H9 (cell line): ENCODE measurements around the gene PYGL. TPM values are rescaled to one million over a fixed set of nuclear protein-coding genes. Genes with fewer than 3 reads are reported as not detected.

Experiments used
- DNase-seq: peaks from one replicate; pipeline ENCODE4 v3.0.0-alpha.2; 2017
- H2AFZ ChIP-seq: one replicate; pipeline ENCODE4 v1.6.1; 2013; ENCODE audit warnings: mild to moderate bottlenecking, low read length, control low read depth, moderate library complexity
- H2AK5ac ChIP-seq: 2 replicates; pipeline ENCODE4 v1.6.1; 2013; ENCODE audit warnings: low read length, control low read depth, mixed read lengths; ENCODE audit not compliant: insufficient read length
- H2BK120ac ChIP-seq: one replicate; pipeline ENCODE4 v1.6.1; 2013; ENCODE audit warnings: low read depth, mild to moderate bottlenecking, low read length, control low read depth, inconsistent platforms; ENCODE audit not compliant: poor library complexity, severe bottlenecking
- H2BK12ac ChIP-seq: 2 replicates; pipeline ENCODE4 v1.6.1; 2013; ENCODE audit warnings: low read length, control low read depth, mixed read lengths, low read depth; ENCODE audit not compliant: insufficient read length
- H2BK15ac ChIP-seq: 2 replicates; pipeline ENCODE4 v1.6.1; 2013; ENCODE audit warnings: low read depth, low read length, control low read depth
- H2BK20ac ChIP-seq: one replicate; pipeline ENCODE4 v1.6.1; 2013; ENCODE audit warnings: low read depth, mild to moderate bottlenecking, low read length, control low read depth, inconsistent platforms; ENCODE audit not compliant: poor library complexity, severe bottlenecking
- H2BK5ac ChIP-seq: 2 replicates; pipeline ENCODE4 v1.6.1; 2013; ENCODE audit warnings: low read length, control low read depth, mixed read lengths; ENCODE audit not compliant: insufficient read length
- H3K14ac ChIP-seq: 2 replicates; pipeline ENCODE4 v1.6.1; 2013; ENCODE audit warnings: low read length, control low read depth; ENCODE audit not compliant: insufficient read depth
- H3K18ac ChIP-seq: 2 replicates; pipeline ENCODE4 v1.6.1; 2013; ENCODE audit warnings: low read depth, mild to moderate bottlenecking, mixed read lengths, low read length, control low read depth; ENCODE audit not compliant: insufficient read length
- H3K23ac ChIP-seq: 2 replicates; pipeline ENCODE4 v1.6.1; 2013; ENCODE audit warnings: low read length, control low read depth, mixed read lengths, low read depth; ENCODE audit not compliant: insufficient read length
- H3K23me2 ChIP-seq: 2 replicates; pipeline ENCODE4 v1.6.1; 2013; ENCODE audit warnings: low read depth, mild to moderate bottlenecking, mixed read lengths, low read length, control low read depth; ENCODE audit not compliant: insufficient read length, poor library complexity, severe bottlenecking
- H3K27ac ChIP-seq: 2 replicates; pipeline ENCODE4 v1.5.1; 2013; ENCODE audit warnings: low read length, control low read depth, mixed read lengths, low read depth; ENCODE audit not compliant: insufficient read length
- H3K27me3 ChIP-seq: 2 replicates; pipeline ENCODE4 v1.6.1; 2013; ENCODE audit warnings: low read length, control low read depth, inconsistent platforms; ENCODE audit not compliant: insufficient read depth
- H3K4ac ChIP-seq: 2 replicates; pipeline ENCODE4 v1.6.1; 2013; ENCODE audit warnings: low read depth, mild to moderate bottlenecking, control low read depth, inconsistent platforms, low read length, moderate library complexity
- H3K4me1 ChIP-seq: 2 replicates; pipeline ENCODE4 v1.6.1; 2013; ENCODE audit warnings: low read length, control low read depth, inconsistent platforms; ENCODE audit not compliant: insufficient read depth
- H3K4me2 ChIP-seq: 2 replicates; pipeline ENCODE4 v1.6.1; 2013; ENCODE audit warnings: low read length, control low read depth, mixed read lengths; ENCODE audit not compliant: insufficient read length, insufficient read depth
- H3K56ac ChIP-seq: 2 replicates; pipeline ENCODE4 v1.6.1; 2013; ENCODE audit warnings: low read depth, mild to moderate bottlenecking, mixed read lengths, low read length, control low read depth; ENCODE audit not compliant: insufficient read length
- H3K79me1 ChIP-seq: 2 replicates; pipeline ENCODE4 v1.6.1; 2013; ENCODE audit warnings: low read depth, mild to moderate bottlenecking, moderate library complexity, low read length, control low read depth, inconsistent platforms; ENCODE audit not compliant: insufficient read depth, poor library complexity, severe bottlenecking
- H3K79me2 ChIP-seq: 2 replicates; pipeline ENCODE4 v1.6.1; 2013; ENCODE audit warnings: low read length, control low read depth, inconsistent platforms; ENCODE audit not compliant: insufficient read depth
- H3K9ac ChIP-seq: 2 replicates; pipeline ENCODE4 v1.6.1; 2013; ENCODE audit warnings: low read length, control low read depth, mixed read lengths; ENCODE audit not compliant: insufficient read length; ENCODE audit errors: extremely low read depth
- H3K9me3 ChIP-seq: one replicate; pipeline ENCODE4 v1.6.1; 2013; ENCODE audit warnings: low read depth, low read length, inconsistent platforms; ENCODE audit not compliant: control insufficient read depth
- H3T11ph ChIP-seq: one replicate; pipeline ENCODE4 v1.6.1; 2013; ENCODE audit warnings: mild to moderate bottlenecking, low read length, control low read depth, inconsistent platforms
- H4K20me1 ChIP-seq: one replicate; pipeline ENCODE4 v1.6.1; 2013; ENCODE audit not compliant: control insufficient read depth, insufficient read length, insufficient read depth
- H4K5ac ChIP-seq: 2 replicates; pipeline ENCODE4 v1.6.1; 2013; ENCODE audit warnings: low read depth, mild to moderate bottlenecking, mixed read lengths, low read length, control low read depth; ENCODE audit not compliant: insufficient read length
- H4K8ac ChIP-seq: replicated peaks from 2 replicates; pipeline ENCODE4 v1.6.1; 2013; ENCODE audit warnings: low read length, control low read depth, mixed read lengths, low read depth; ENCODE audit not compliant: insufficient read length
- H4K91ac ChIP-seq: 2 replicates; pipeline ENCODE4 v1.6.1; 2013; ENCODE audit warnings: low read depth, mild to moderate bottlenecking, moderate library complexity, mixed read lengths, low read length, control low read depth; ENCODE audit not compliant: insufficient read length
- H3K27ac Mint-ChIP-seq, 3 experiments: 2 replicates in 2 of 3; 3 replicates in 1 of 3; pipeline ENCODE4 v1.8.0; 2020 to 2021; ENCODE audit warnings: mixed read lengths in 3 of 3, mild to moderate bottlenecking in 1 of 3, moderate library complexity in 1 of 3
- H3K27me3 Mint-ChIP-seq: 2 replicates; pipeline ENCODE4 v1.8.0; 2021; ENCODE audit warnings: low read depth, mild to moderate bottlenecking, moderate library complexity, mixed read lengths
- H3K36me3 Mint-ChIP-seq, 3 experiments: 2 replicates in 2 of 3; 3 replicates in 1 of 3; pipeline ENCODE4 v1.8.0; 2020 to 2021; ENCODE audit warnings: low read depth in 3 of 3, mixed read lengths in 3 of 3; ENCODE audit not compliant: insufficient read depth in 1 of 3
- H3K4me1 Mint-ChIP-seq, 2 experiments: 2 replicates each; pipeline ENCODE4 v1.8.0; 2020; ENCODE audit warnings: mixed read lengths in 2 of 2
- H3K4me3 Mint-ChIP-seq, 2 experiments: 2 replicates in 1 of 2; 3 replicates in 1 of 2; pipeline ENCODE4 v1.8.0; 2020 to 2021; ENCODE audit warnings: mild to moderate bottlenecking in 2 of 2, mixed read lengths in 2 of 2, moderate library complexity in 1 of 2
- H3K9me3 Mint-ChIP-seq, 2 experiments: 2 replicates in 1 of 2; 3 replicates in 1 of 2; pipeline ENCODE4 v1.8.0; 2020; ENCODE audit warnings: mild to moderate bottlenecking in 2 of 2, mixed read lengths in 2 of 2, moderate library complexity in 1 of 2
- WGBS: extraction: QIAGEN DNeasy Blood & Tissue Kit; methylation state at CpG from one replicate; pipeline ENCODE4 v1.1.7; 2013; ENCODE audit warnings: missing lambda C conversion rate, low lambda C conversion rate, mixed read lengths; ENCODE audit not compliant: insufficient read length; ENCODE audit errors: extremely low coverage; 5-methylcytosine and 5-hydroxymethylcytosine counted together
- total RNA-seq: library from RNA; stranded (reverse); gene quantifications from 2 replicates; pipeline ENCODE4 v1.2.1, GENCODE V29; 2021
- TF ChIP-seq, protein P1 (sequence below): fragments of 200-600 bp; sonication (generic); conservative IDR thresholded peaks from 3 replicates; pipeline ENCODE4 v1.8.0; 2021; ENCODE audit warnings: antibody characterized with exemption, mild to moderate bottlenecking

The PYGL gene
- total RNA-seq, 1 experiment from 2014 or later = 53.8 TPM

GRCh38 chr14:50963919-50964318, 19.6 kb upstream of the PYGL start:
- Mint-ChIP-seq H3K4me1 (no peaks in the 10 kb centered on the region), H3K27me3 (no peaks in the 10 kb centered on the region; the same call in none of the 2 replicates)
- H3K14ac ChIP-seq = no peak overlapping the region

More at GRCh38 chr14:50963919-50964318, 19.6 kb upstream of the PYGL start:
- Histone ChIP-seq H2AK5ac (no peak overlapping the region), H3K9ac (no peak overlapping the region), H3K79me1 (no peaks in the 10 kb centered on the region), H2AFZ (no peak overlapping the region), H3K23me2 (no peaks in the 10 kb centered on the region), H3K56ac (no peak overlapping the region), H2BK12ac (no peak overlapping the region), H4K8ac (no peak overlapping the region), H2BK20ac (no peak overlapping the region), H3K79me2 (no peaks in the 10 kb centered on the region), H4K5ac (no peak overlapping the region), H3K23ac (no peak overlapping the region), H3K4me1 (no peaks in the 10 kb centered on the region), H2BK15ac (no peak overlapping the region), H3K27ac (no peak overlapping the region), H2BK5ac (no peak overlapping the region), H3K9me3 (no peaks in the 10 kb centered on the region), H2BK120ac (no peak overlapping the region), H3K4me2 (no peak overlapping the region), H3K18ac (no peak overlapping the region), H3K27me3 (no peaks in the 10 kb centered on the region), H4K20me1 (no peaks in the 10 kb centered on the region), H4K91ac (no peak overlapping the region), H3K4ac (no peak overlapping the region), H3T11ph (no peak overlapping the region)
- Mint-ChIP-seq H3K36me3 (no peaks in the 10 kb centered on the region), H3K9me3 (no peaks in the 10 kb centered on the region), H3K4me3 (no peak overlapping the region), H3K27ac (no peak overlapping the region)
- TF ChIP-seq, protein P1, sequence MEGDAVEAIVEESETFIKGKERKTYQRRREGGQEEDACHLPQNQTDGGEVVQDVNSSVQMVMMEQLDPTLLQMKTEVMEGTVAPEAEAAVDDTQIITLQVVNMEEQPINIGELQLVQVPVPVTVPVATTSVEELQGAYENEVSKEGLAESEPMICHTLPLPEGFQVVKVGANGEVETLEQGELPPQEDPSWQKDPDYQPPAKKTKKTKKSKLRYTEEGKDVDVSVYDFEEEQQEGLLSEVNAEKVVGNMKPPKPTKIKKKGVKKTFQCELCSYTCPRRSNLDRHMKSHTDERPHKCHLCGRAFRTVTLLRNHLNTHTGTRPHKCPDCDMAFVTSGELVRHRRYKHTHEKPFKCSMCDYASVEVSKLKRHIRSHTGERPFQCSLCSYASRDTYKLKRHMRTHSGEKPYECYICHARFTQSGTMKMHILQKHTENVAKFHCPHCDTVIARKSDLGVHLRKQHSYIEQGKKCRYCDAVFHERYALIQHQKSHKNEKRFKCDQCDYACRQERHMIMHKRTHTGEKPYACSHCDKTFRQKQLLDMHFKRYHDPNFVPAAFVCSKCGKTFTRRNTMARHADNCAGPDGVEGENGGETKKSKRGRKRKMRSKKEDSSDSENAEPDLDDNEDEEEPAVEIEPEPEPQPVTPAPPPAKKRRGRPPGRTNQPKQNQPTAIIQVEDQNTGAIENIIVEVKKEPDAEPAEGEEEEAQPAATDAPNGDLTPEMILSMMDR = no peak
- DNase-seq = no peak
- no CpG with 5 or more reads among the region's 5 CpGs for WGBS
